Measurements from ENCODE around the gene HOXC13. TPM values are rescaled to one million over a fixed set of nuclear protein-coding genes. Genes with fewer than 3 reads are reported as not detected.

Gene HOXC13
- total and polyA plus RNA-seq, 9 of the 15 experiments (the other 6 are each of a cell fraction or from before 2014, with no cell fraction given): 0.03 to 0.29 (median 0.17) TPM; not detected in 2

DNA sequence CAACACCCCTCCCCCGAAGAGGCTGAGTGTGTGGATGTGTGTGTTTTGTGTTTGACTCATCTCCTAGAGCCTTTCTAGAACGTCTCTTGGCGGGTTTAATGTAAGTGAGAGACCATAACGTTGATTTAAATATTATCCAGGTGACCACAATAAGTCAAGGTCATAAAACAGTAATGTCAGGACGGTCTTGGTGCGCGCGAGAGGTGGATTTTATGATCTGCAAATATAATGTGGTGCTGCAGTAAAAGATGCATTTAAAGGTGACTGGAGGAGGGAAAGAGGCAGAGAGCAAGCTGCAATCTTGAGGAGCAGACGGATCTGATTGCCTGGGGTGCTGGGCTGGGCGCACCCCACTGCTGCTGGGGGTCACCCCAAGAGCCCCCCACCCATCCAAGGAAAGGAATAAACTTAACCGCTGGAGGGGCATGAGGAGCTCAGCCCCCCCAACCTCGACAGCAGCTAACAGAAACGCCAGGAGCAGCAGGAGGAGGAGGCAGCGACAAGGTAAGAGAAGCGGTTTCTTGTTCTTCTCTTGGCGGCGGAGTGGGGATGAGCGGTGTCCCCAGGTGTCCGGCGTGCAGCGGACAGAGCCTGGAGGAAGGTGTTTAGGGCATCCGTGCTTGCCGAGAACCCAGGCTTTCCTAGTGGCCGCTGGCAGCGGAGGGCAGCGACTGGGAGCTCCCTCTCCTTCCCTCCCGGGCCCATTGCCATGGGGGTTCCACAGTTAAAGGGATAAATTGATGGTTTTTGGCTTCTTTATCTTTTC is 51.9 kb downstream of the HOXC13 start (continued):
- TF ChIP-seq RBBP5 (IDR thresholded peaks at IDR 0.05; ENCODE audit: borderline replicate concordance, insufficient read depth, low read length, poor library complexity, severe bottlenecking) (no peak), FOXJ3 (CRISPR knock-in tag; IDR thresholded peaks at IDR 0.05) (no peak)
- TF ChIP-seq, protein P1, sequence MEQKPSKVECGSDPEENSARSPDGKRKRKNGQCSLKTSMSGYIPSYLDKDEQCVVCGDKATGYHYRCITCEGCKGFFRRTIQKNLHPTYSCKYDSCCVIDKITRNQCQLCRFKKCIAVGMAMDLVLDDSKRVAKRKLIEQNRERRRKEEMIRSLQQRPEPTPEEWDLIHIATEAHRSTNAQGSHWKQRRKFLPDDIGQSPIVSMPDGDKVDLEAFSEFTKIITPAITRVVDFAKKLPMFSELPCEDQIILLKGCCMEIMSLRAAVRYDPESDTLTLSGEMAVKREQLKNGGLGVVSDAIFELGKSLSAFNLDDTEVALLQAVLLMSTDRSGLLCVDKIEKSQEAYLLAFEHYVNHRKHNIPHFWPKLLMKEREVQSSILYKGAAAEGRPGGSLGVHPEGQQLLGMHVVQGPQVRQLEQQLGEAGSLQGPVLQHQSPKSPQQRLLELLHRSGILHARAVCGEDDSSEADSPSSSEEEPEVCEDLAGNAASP (IDR thresholded peaks at IDR 0.05): no peak
- TF ChIP-seq, protein P2, sequence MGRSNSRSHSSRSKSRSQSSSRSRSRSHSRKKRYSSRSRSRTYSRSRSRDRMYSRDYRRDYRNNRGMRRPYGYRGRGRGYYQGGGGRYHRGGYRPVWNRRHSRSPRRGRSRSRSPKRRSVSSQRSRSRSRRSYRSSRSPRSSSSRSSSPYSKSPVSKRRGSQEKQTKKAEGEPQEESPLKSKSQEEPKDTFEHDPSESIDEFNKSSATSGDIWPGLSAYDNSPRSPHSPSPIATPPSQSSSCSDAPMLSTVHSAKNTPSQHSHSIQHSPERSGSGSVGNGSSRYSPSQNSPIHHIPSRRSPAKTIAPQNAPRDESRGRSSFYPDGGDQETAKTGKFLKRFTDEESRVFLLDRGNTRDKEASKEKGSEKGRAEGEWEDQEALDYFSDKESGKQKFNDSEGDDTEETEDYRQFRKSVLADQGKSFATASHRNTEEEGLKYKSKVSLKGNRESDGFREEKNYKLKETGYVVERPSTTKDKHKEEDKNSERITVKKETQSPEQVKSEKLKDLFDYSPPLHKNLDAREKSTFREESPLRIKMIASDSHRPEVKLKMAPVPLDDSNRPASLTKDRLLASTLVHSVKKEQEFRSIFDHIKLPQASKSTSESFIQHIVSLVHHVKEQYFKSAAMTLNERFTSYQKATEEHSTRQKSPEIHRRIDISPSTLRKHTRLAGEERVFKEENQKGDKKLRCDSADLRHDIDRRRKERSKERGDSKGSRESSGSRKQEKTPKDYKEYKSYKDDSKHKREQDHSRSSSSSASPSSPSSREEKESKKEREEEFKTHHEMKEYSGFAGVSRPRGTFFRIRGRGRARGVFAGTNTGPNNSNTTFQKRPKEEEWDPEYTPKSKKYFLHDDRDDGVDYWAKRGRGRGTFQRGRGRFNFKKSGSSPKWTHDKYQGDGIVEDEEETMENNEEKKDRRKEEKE (IDR thresholded peaks at IDR 0.05; ENCODE audit: borderline replicate concordance in 1 of 2, control insufficient read depth in 1 of 2, low read depth in 2 of 2, low read length in 1 of 2): no peak

Data from K562 (cell line).